Adrenal gland (tissue), 5 donors: ENCODE data around the gene CPLANE2.

Experiments
- POLR2A ChIP-seq, 2 donors: fragments of 450-650 bp; IDR thresholded peaks; one replicate each; pipeline ENCODE4 v1.6.1; 2017; ENCODE audit warnings: antibody characterized with exemption in 2 of 2, mild to moderate bottlenecking in 2 of 2, moderate library complexity in 1 of 2
- TF ChIP-seq, protein P1 (sequence below), 6 experiments: fragments of 450-650 bp in 4 of 6; fragments of 200-600 bp in 2 of 6; sonication (generic) in 1 of 6; IDR thresholded peaks; 1 replicate in 5 of 6; 2 replicates in 1 of 6; pipeline versions ENCODE4 v1.5.1 to v1.8.0; 2016 to 2021; ENCODE audit warnings: antibody characterized with exemption in 6 of 6, mild to moderate bottlenecking in 2 of 6, moderate library complexity in 1 of 6
- donor health status: DM: no; HTN: no; CAD: no.

- TF ChIP-seq, protein P1, sequence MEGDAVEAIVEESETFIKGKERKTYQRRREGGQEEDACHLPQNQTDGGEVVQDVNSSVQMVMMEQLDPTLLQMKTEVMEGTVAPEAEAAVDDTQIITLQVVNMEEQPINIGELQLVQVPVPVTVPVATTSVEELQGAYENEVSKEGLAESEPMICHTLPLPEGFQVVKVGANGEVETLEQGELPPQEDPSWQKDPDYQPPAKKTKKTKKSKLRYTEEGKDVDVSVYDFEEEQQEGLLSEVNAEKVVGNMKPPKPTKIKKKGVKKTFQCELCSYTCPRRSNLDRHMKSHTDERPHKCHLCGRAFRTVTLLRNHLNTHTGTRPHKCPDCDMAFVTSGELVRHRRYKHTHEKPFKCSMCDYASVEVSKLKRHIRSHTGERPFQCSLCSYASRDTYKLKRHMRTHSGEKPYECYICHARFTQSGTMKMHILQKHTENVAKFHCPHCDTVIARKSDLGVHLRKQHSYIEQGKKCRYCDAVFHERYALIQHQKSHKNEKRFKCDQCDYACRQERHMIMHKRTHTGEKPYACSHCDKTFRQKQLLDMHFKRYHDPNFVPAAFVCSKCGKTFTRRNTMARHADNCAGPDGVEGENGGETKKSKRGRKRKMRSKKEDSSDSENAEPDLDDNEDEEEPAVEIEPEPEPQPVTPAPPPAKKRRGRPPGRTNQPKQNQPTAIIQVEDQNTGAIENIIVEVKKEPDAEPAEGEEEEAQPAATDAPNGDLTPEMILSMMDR (IDR thresholded peaks at IDR 0.05), result no peak
- TF ChIP-seq POLR2A (IDR thresholded peaks at IDR 0.05), result no peak
These were observed 6.2 kb downstream of the CPLANE2 start for GRCh38 chr1:16230744-16231143.
